Measurements from ENCODE around the gene RYR3. TPM values are rescaled to one million over a fixed set of nuclear protein-coding genes. Genes with fewer than 3 reads are reported as not detected.

The RYR3 gene
- total RNA-seq, 1 donor from 2014 or later, result 1.5 TPM

DNA sequence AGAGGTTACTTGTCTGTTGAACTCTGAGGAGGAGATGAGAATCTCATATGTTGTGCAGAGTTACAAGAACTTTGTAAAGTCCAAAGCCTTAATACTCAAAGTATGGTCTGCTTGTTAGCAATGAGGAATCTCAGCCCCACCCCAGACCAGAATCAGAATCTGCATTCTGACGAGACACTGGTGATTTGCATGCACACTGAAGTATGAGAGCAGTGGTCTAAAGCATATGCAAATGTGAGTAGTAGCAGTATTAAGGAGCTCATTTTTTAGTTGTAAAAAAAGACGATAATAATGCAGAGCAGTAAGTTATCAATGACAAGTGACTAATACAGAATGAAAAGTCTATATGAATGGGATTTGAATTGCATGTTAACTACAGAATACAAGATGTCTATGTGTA lies 327.7 kb downstream of the RYR3 start:
- Histone ChIP-seq H3K36me3 (ENCODE audit: insufficient read depth, low read length) (no peaks in the 10 kb centered on the region), H2AFZ (ENCODE audit: low read depth, low read length) (no peak overlapping the region), H3K27ac (ENCODE audit: low read depth, low read length) (no peak overlapping the region), H3K9me3 (ENCODE audit: insufficient read depth, low read depth, low read length) (no peaks in the 10 kb centered on the region), H3K79me2 (ENCODE audit: insufficient read depth, low read length) (no peaks in the 10 kb centered on the region), H3K9ac (ENCODE audit: low read length) (no peak overlapping the region), H3K4me1 (ENCODE audit: insufficient read depth, low read length) (no peaks in the 10 kb centered on the region), H4K20me1 (ENCODE audit: insufficient read depth, low read length) (no peaks in the 10 kb centered on the region), H3K27me3 (ENCODE audit: insufficient read depth, low read length) (peaks cover 3% of the 10 kb centered on the region), H3K4me2 (ENCODE audit: low read length) (no peak overlapping the region), H3K4me3 (ENCODE audit: insufficient read depth, low read depth, low read length) (no peak overlapping the region)
- peaks cover 9% of the 10 kb centered on the region for H3K4me1 Mint-ChIP-seq (ENCODE audit: low read depth, unreplicated experiment)
- peaks cover 2% of the 10 kb centered on the region for H3K36me3 Mint-ChIP-seq (ENCODE audit: low read depth, unreplicated experiment)
- no peak overlapping the region for H3K27ac Mint-ChIP-seq (ENCODE audit: unreplicated experiment)
- no peak for DNase-seq (ENCODE audit: low read depth)
- TF ChIP-seq, protein P1, sequence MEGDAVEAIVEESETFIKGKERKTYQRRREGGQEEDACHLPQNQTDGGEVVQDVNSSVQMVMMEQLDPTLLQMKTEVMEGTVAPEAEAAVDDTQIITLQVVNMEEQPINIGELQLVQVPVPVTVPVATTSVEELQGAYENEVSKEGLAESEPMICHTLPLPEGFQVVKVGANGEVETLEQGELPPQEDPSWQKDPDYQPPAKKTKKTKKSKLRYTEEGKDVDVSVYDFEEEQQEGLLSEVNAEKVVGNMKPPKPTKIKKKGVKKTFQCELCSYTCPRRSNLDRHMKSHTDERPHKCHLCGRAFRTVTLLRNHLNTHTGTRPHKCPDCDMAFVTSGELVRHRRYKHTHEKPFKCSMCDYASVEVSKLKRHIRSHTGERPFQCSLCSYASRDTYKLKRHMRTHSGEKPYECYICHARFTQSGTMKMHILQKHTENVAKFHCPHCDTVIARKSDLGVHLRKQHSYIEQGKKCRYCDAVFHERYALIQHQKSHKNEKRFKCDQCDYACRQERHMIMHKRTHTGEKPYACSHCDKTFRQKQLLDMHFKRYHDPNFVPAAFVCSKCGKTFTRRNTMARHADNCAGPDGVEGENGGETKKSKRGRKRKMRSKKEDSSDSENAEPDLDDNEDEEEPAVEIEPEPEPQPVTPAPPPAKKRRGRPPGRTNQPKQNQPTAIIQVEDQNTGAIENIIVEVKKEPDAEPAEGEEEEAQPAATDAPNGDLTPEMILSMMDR (IDR thresholded peaks at IDR 0.05; ENCODE audit: insufficient read depth, low read depth, low read length), result no peak
- no peak for TF ChIP-seq EZH2 (IDR thresholded peaks at IDR 0.05; ENCODE audit: insufficient read depth, low read length)
- H3K4me3 Mint-ChIP-seq (ENCODE audit: unreplicated experiment), result no peak overlapping the region
- FAIRE-seq, result no peak
- H3K27me3 Mint-ChIP-seq (ENCODE audit: low read depth, unreplicated experiment), result peaks cover 22% of the 10 kb centered on the region
- H3K9me3 Mint-ChIP-seq (ENCODE audit: unreplicated experiment), result no peaks in the 10 kb centered on the region

GRCh38 chr15:33639051-33639450 lies 328.3 kb downstream of the RYR3 start:
- H3K27me3 ChIP-seq (ENCODE audit: insufficient read depth, low read length), result peaks cover 3% of the 10 kb centered on the region
- no peak overlapping the region for H3K27ac Mint-ChIP-seq (ENCODE audit: unreplicated experiment)
- no peaks in the 10 kb centered on the region for H3K9me3 Mint-ChIP-seq (ENCODE audit: unreplicated experiment)
- H3K9ac ChIP-seq (ENCODE audit: low read length), result no peak overlapping the region
- peaks cover 22% of the 10 kb centered on the region for H3K27me3 Mint-ChIP-seq (ENCODE audit: low read depth, unreplicated experiment)
- H4K20me1 ChIP-seq (ENCODE audit: insufficient read depth, low read length), result no peaks in the 10 kb centered on the region
- no peaks in the 10 kb centered on the region for H3K79me2 ChIP-seq (ENCODE audit: insufficient read depth, low read length)
- no peak overlapping the region for H3K4me3 ChIP-seq (ENCODE audit: insufficient read depth, low read depth, low read length)
- H3K36me3 Mint-ChIP-seq (ENCODE audit: low read depth, unreplicated experiment), result peaks cover 2% of the 10 kb centered on the region
- no peak overlapping the region for H3K4me3 Mint-ChIP-seq (ENCODE audit: unreplicated experiment)
- DNase-seq (ENCODE audit: low read depth) (no peak), FAIRE-seq (no peak)
- no peaks in the 10 kb centered on the region for H3K9me3 ChIP-seq (ENCODE audit: insufficient read depth, low read depth, low read length)
- no peak overlapping the region for H3K4me2 ChIP-seq (ENCODE audit: low read length)
- H3K4me1 Mint-ChIP-seq (ENCODE audit: low read depth, unreplicated experiment), result peaks cover 9% of the 10 kb centered on the region
- H2AFZ ChIP-seq (ENCODE audit: low read depth, low read length), result no peak overlapping the region
- no peak overlapping the region for H3K27ac ChIP-seq (ENCODE audit: low read depth, low read length)
- no peaks in the 10 kb centered on the region for H3K4me1 ChIP-seq (ENCODE audit: insufficient read depth, low read length)
- TF ChIP-seq, protein P1 (IDR thresholded peaks at IDR 0.05; ENCODE audit: insufficient read depth, low read depth, low read length), result no peak
- TF ChIP-seq EZH2 (IDR thresholded peaks at IDR 0.05; ENCODE audit: insufficient read depth, low read length), result no peak
- no peaks in the 10 kb centered on the region for H3K36me3 ChIP-seq (ENCODE audit: insufficient read depth, low read length)

DNA sequence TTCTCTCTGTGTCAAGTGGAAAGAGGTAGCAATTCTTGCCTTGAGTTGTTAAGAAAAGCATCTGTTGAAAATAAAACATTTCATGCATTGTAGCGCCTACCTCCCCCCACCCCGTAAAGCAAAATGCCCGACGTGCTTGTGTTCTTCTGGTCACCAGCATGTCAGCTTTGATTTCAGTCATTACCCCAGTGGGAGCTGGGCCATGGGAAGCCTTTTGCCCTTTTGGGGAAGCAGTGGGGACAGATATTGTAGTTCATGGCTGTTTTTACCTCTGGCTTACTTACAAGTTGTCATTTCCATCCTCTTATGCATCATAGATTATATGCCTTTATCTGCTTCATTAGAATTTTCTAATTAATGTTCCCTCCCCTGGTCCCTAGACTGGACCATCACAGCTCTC lies 328.7 kb downstream of the RYR3 start:
- no peak overlapping the region for H3K4me3 ChIP-seq (ENCODE audit: insufficient read depth, low read depth, low read length)
- H3K9ac ChIP-seq (ENCODE audit: low read length), result no peak overlapping the region
- no peaks in the 10 kb centered on the region for H3K9me3 ChIP-seq (ENCODE audit: insufficient read depth, low read depth, low read length)
- H3K4me2 ChIP-seq (ENCODE audit: low read length), result no peak overlapping the region
- TF ChIP-seq, protein P1 (IDR thresholded peaks at IDR 0.05; ENCODE audit: insufficient read depth, low read depth, low read length), result no peak
- no peak for TF ChIP-seq EZH2 (IDR thresholded peaks at IDR 0.05; ENCODE audit: insufficient read depth, low read length)
- H3K36me3 Mint-ChIP-seq (ENCODE audit: low read depth, unreplicated experiment), result peaks cover 2% of the 10 kb centered on the region
- H3K27me3 Mint-ChIP-seq (ENCODE audit: low read depth, unreplicated experiment), result peaks cover 22% of the 10 kb centered on the region
- H3K27ac ChIP-seq (ENCODE audit: low read depth, low read length), result no peak overlapping the region
- DNase-seq (ENCODE audit: low read depth), result no peak
- no peak overlapping the region for H2AFZ ChIP-seq (ENCODE audit: low read depth, low read length)
- no peak for FAIRE-seq
- H3K4me1 Mint-ChIP-seq (ENCODE audit: low read depth, unreplicated experiment), result peaks cover 9% of the 10 kb centered on the region
- no peaks in the 10 kb centered on the region for H3K4me1 ChIP-seq (ENCODE audit: insufficient read depth, low read length)
- no peaks in the 10 kb centered on the region for H3K9me3 Mint-ChIP-seq (ENCODE audit: unreplicated experiment)
- H3K79me2 ChIP-seq (ENCODE audit: insufficient read depth, low read length), result no peaks in the 10 kb centered on the region
- H3K27ac Mint-ChIP-seq (ENCODE audit: unreplicated experiment), result no peak overlapping the region
- H3K4me3 Mint-ChIP-seq (ENCODE audit: unreplicated experiment), result no peak overlapping the region
- H3K36me3 ChIP-seq (ENCODE audit: insufficient read depth, low read length), result no peaks in the 10 kb centered on the region
- H3K27me3 ChIP-seq (ENCODE audit: insufficient read depth, low read length), result peaks cover 3% of the 10 kb centered on the region
- H4K20me1 ChIP-seq (ENCODE audit: insufficient read depth, low read length), result no peaks in the 10 kb centered on the region

Data from astrocyte (in vitro differentiated cells and primary cell).